ENCODE results near the gene VWCE.

The VWCE gene

GRCh38 chr11:61266602-61267001, 28.5 kb downstream of the VWCE start:
- Histone ChIP-seq H3K27ac (ENCODE audit: low read length) (no peak overlapping the region), H3K36me3 (replicated peaks; ENCODE audit: low read depth, low read length) (peaks cover 1% of the 10 kb centered on the region), H3K27me3 (ENCODE audit: low read depth, low read length) (no peaks in the 10 kb centered on the region), H4K20me1 (ENCODE audit: insufficient read depth, low read length) (no peaks in the 10 kb centered on the region), H2AFZ (ENCODE audit: low read depth, low read length) (no peak overlapping the region), H3K9me3 (ENCODE audit: insufficient read depth, low read length) (no peaks in the 10 kb centered on the region), H3K79me2 (ENCODE audit: low read length) (no peaks in the 10 kb centered on the region), H3K9ac (ENCODE audit: low read length) (no peak overlapping the region), H3K4me2 (ENCODE audit: low read length) (no peak overlapping the region), H3K4me1 (ENCODE audit: low read length) (no peaks in the 10 kb centered on the region), H3K4me3 (ENCODE audit: low read length) (no peak overlapping the region)
- no peak for TF ChIP-seq EZH2phosphoT487 (IDR thresholded peaks at IDR 0.05; ENCODE audit: low read depth)
- TF ChIP-seq CTCF (IDR thresholded peaks at IDR 0.05; ENCODE audit: low read depth, low read length), result no peak

- H3K9ac ChIP-seq (ENCODE audit: low read length), result no peak overlapping the region
- H3K9me3 ChIP-seq (ENCODE audit: insufficient read depth, low read length), result no peaks in the 10 kb centered on the region
- no peak overlapping the region for H2AFZ ChIP-seq (ENCODE audit: low read depth, low read length)
- H3K79me2 ChIP-seq (ENCODE audit: low read length), result no peaks in the 10 kb centered on the region
- no peaks in the 10 kb centered on the region for H3K4me1 ChIP-seq (ENCODE audit: low read length)
- no peaks in the 10 kb centered on the region for H4K20me1 ChIP-seq (ENCODE audit: insufficient read depth, low read length)
- TF ChIP-seq EZH2phosphoT487 (IDR thresholded peaks at IDR 0.05; ENCODE audit: low read depth) (no peak), CTCF (IDR thresholded peaks at IDR 0.05; ENCODE audit: low read depth, low read length) (no peak)
- no peak overlapping the region for H3K27ac ChIP-seq (ENCODE audit: low read length)
- no peak overlapping the region for H3K4me2 ChIP-seq (ENCODE audit: low read length)
- no peaks in the 10 kb centered on the region for H3K27me3 ChIP-seq (ENCODE audit: low read depth, low read length)
- no peaks in the 10 kb centered on the region for H3K36me3 ChIP-seq (replicated peaks; ENCODE audit: low read depth, low read length)
- no peak overlapping the region for H3K4me3 ChIP-seq (ENCODE audit: low read length)
These were observed 29.8 kb downstream of the VWCE start for GRCh38 chr11:61265357-61265756.

- H3K27me3 ChIP-seq (ENCODE audit: low read depth, low read length), result no peaks in the 10 kb centered on the region
- no peak overlapping the region for H2AFZ ChIP-seq (ENCODE audit: low read depth, low read length)
- H3K27ac ChIP-seq (ENCODE audit: low read length), result no peak overlapping the region
- H3K4me1 ChIP-seq (ENCODE audit: low read length), result no peaks in the 10 kb centered on the region
- H4K20me1 ChIP-seq (ENCODE audit: insufficient read depth, low read length), result no peaks in the 10 kb centered on the region
- no peaks in the 10 kb centered on the region for H3K79me2 ChIP-seq (ENCODE audit: low read length)
- no peaks in the 10 kb centered on the region for H3K9me3 ChIP-seq (ENCODE audit: insufficient read depth, low read length)
- TF ChIP-seq CTCF (IDR thresholded peaks at IDR 0.05; ENCODE audit: low read depth, low read length) (no peak), EZH2phosphoT487 (IDR thresholded peaks at IDR 0.05; ENCODE audit: low read depth) (no peak)
- no peak overlapping the region for H3K4me3 ChIP-seq (ENCODE audit: low read length)
- no peak overlapping the region for H3K9ac ChIP-seq (ENCODE audit: low read length)
- H3K36me3 ChIP-seq (replicated peaks; ENCODE audit: low read depth, low read length), result no peaks in the 10 kb centered on the region
- no peak overlapping the region for H3K4me2 ChIP-seq (ENCODE audit: low read length)
These were observed 30.3 kb downstream of the VWCE start for GRCh38 chr11:61264795-61265194.

GRCh38 chr11:61264371-61264770, 30.7 kb downstream of the VWCE start:
- Histone ChIP-seq H3K27me3 (ENCODE audit: low read depth, low read length) (no peaks in the 10 kb centered on the region), H3K9ac (ENCODE audit: low read length) (no peak overlapping the region)

More at GRCh38 chr11:61264371-61264770, 30.7 kb downstream of the VWCE start:
- TF ChIP-seq CTCF (IDR thresholded peaks at IDR 0.05; ENCODE audit: low read depth, low read length) (no peak), EZH2phosphoT487 (IDR thresholded peaks at IDR 0.05; ENCODE audit: low read depth) (no peak)
- Histone ChIP-seq H3K4me2 (ENCODE audit: low read length) (no peak overlapping the region), H4K20me1 (ENCODE audit: insufficient read depth, low read length) (no peaks in the 10 kb centered on the region), H3K27ac (ENCODE audit: low read length) (no peak overlapping the region), H3K9me3 (ENCODE audit: insufficient read depth, low read length) (no peaks in the 10 kb centered on the region), H3K4me3 (ENCODE audit: low read length) (no peak overlapping the region), H3K4me1 (ENCODE audit: low read length) (no peaks in the 10 kb centered on the region), H2AFZ (ENCODE audit: low read depth, low read length) (no peak overlapping the region), H3K79me2 (ENCODE audit: low read length) (no peaks in the 10 kb centered on the region), H3K36me3 (replicated peaks; ENCODE audit: low read depth, low read length) (no peaks in the 10 kb centered on the region)

All from OCI-LY3 (cell line).